Gastroesophageal sphincter (tissue), 4 donors: ENCODE results near the gene SLC7A10. TPM values are rescaled to one million over a fixed set of nuclear protein-coding genes. Genes with fewer than 3 reads are reported as not detected.

Experiments
- ATAC-seq: fragments of 150-250 bp; one replicate; pipeline ENCODE4 v1.9.1; 2016; ENCODE audit warnings: mild to moderate bottlenecking, moderate library complexity
- H3K27ac ChIP-seq, 4 donors: fragments of 200-600 bp; sonication (generic) in 3 of 4; 1 replicate in 3 of 4; 2 replicates in 1 of 4; pipeline ENCODE4 v1.5.1; 2016 to 2019
- H3K27me3 ChIP-seq: fragments of 200-600 bp; sonication (generic); one replicate; pipeline ENCODE4 v1.5.1; 2019
- H3K36me3 ChIP-seq, 2 donors: fragments of 200-600 bp; sonication (generic); one replicate each; pipeline ENCODE4 v1.5.1; 2019; ENCODE audit warnings: control low read depth in 1 of 2
- H3K4me1 ChIP-seq, 3 donors: fragments of 200-600 bp; sonication (generic); 1 replicate in 2 of 3; 2 replicates in 1 of 3; pipeline ENCODE4 v1.5.1; 2016 to 2019; ENCODE audit warnings: control low read depth in 2 of 3
- H3K4me3 ChIP-seq, 2 donors: fragments of 200-600 bp; sonication (generic); one replicate each; pipeline ENCODE4 v1.5.1; 2019; ENCODE audit warnings: mild to moderate bottlenecking in 1 of 2, moderate library complexity in 1 of 2
- H3K9me3 ChIP-seq, 3 donors: fragments of 200-600 bp; sonication (generic); one replicate each; pipeline ENCODE4 v1.5.1; 2017 to 2019; ENCODE audit warnings: control low read depth in 2 of 3
- CTCF ChIP-seq, 4 experiments: fragments of 200-600 bp in 2 of 4; fragments of 450-650 bp in 2 of 4; sonication (generic) in 1 of 4; IDR thresholded peaks; one replicate each; pipeline ENCODE4 v1.5.1; 2017 to 2019; ENCODE audit warnings: antibody characterized with exemption in 4 of 4, mild to moderate bottlenecking in 2 of 4, moderate library complexity in 2 of 4
- EP300 ChIP-seq: sonication (generic); formaldehyde crosslinking; IDR thresholded peaks from one replicate; pipeline ENCODE4 v1.6.1; 2017; ENCODE audit warnings: antibody characterized with exemption, mild to moderate bottlenecking
- POLR2A ChIP-seq, 2 donors: fragments of 450-650 bp; IDR thresholded peaks; one replicate each; pipeline ENCODE4 v1.6.1; 2017; ENCODE audit warnings: antibody characterized with exemption in 2 of 2, mild to moderate bottlenecking in 2 of 2, moderate library complexity in 1 of 2
- POLR2AphosphoS5 ChIP-seq: sonication (generic); formaldehyde crosslinking; IDR thresholded peaks from one replicate; pipeline ENCODE4 v1.6.1; 2017; ENCODE audit warnings: antibody characterized with exemption
- WGBS, 2 donors: methylation state at CpG; one replicate each; pipeline ENCODE4 v1.1.5; 2018; ENCODE audit warnings: low coverage in 1 of 2; 5-methylcytosine and 5-hydroxymethylcytosine counted together
- total RNA-seq, 4 donors: library from RNA; depleted of rRNA; stranded (reverse); fragments of >200 nt; gene quantifications; one replicate each; pipeline ENCODE4 v1.1.0, GENCODE V29; 2016

The SLC7A10 gene
- total RNA-seq, 4 donors from 2014 or later, result not detected

DNA sequence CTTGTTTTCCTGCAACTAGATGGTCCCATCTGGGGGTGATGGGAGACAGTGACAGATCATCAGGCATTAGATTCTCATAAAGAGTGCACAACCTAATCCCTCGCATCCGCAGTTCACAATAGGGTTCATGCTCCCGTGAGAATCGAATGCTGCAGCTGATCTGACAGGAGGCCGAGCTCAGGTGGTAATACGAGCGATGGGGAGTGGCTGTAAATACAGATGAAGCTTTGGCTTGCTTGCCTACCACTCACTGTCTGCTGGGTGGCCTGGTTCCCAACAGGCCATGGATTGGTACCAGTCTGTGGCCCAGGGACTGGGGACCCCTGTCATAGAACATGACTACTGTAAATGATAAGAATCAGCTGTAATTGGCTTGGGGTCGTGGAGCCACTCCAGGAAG lies 65.8 kb downstream of the SLC7A10 start:
- no peaks in the 10 kb centered on the region for H3K27me3 ChIP-seq
- H3K9me3 ChIP-seq, result no peaks in the 10 kb centered on the region
- no peak overlapping the region for H3K4me3 ChIP-seq
- H3K27ac ChIP-seq, result no peak overlapping the region
- 67 to 94% methylated on average over 1 to 6 of the region's 8 CpGs for WGBS, 2 donors
- no peaks in the 10 kb centered on the region for H3K36me3 ChIP-seq
- no peak for ATAC-seq
- no peaks in the 10 kb centered on the region for H3K4me1 ChIP-seq
- TF ChIP-seq CTCF (IDR thresholded peaks at IDR 0.05), result no peak
- no peak for TF ChIP-seq POLR2A (IDR thresholded peaks at IDR 0.05)
- TF ChIP-seq POLR2AphosphoS5, result no peak
- no peak for TF ChIP-seq EP300

DNA sequence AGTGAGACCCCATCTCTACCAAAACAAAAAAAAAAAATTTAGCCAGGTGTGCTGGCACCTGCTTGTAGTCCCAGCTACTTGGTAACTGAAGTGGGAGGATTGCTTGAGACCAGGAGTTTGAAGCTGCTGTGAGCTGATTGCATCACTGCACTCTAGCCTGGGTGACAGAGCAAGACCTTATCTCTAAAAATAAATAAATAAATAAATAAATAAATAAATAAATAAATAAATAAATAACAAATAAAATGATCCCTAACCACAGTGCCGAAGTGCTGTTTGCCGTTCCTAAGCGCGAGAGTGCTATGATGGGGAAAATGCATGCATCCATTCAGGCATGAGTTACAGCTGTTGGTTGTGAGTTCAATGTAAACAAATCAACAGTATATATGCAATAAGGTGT lies 66.5 kb downstream of the SLC7A10 start:
- Histone ChIP-seq H3K9me3 (no peaks in the 10 kb centered on the region), H3K27ac (no peak overlapping the region), H3K4me1 (no peaks in the 10 kb centered on the region), H3K36me3 (no peaks in the 10 kb centered on the region), H3K27me3 (no peaks in the 10 kb centered on the region), H3K4me3 (no peak overlapping the region)
- TF ChIP-seq POLR2AphosphoS5 (no peak), POLR2A (IDR thresholded peaks at IDR 0.05) (no peak), CTCF (IDR thresholded peaks at IDR 0.05) (no peak), EP300 (no peak)
- no peak for ATAC-seq
- 93 to 95% methylated on average over 4 of the region's 4 CpGs for WGBS, 2 donors

Other genes with a start within 250 kb of the SLC7A10 start
- gene RHPN2, start 161.0 kb downstream of the SLC7A10 start, total RNA-seq, result 1 to 10 TPM; 1.4 to 4.7 (median 2.1) TPM
- gene GPATCH1, start 144.7 kb downstream of the SLC7A10 start, total RNA-seq, result 10 to 100 TPM in 1 of 4 donors, 1 to 10 TPM in 3; 6.2 to 10.4 (median 6.8) TPM
- gene WDR88, start 93.7 kb downstream of the SLC7A10 start, total RNA-seq, result not detected
- gene LRP3, start 31.5 kb downstream of the SLC7A10 start, total RNA-seq, result 10 to 100 TPM; 31.0 to 66.7 (median 38.5) TPM
- gene CEBPA, start 76.7 kb upstream of the SLC7A10 start, total RNA-seq, result 10 to 100 TPM in 1 of 4 donors, 1 to 10 TPM in 3; 7.0 to 11.3 (median 9.0) TPM
- 10 to 100 TPM; 23.8 to 34.9 (median 26.2) TPM for gene CEBPG, start 147.9 kb upstream of the SLC7A10 start, total RNA-seq